HG02943 (cell line): ENCODE measurements around the gene SH3PXD2B.
"Not testable (repeated sequence)": the region's sequence is repeated elsewhere in the genome, so short reads cannot be mapped to it uniquely, and the experiment has no call there.

Experiments
- ATAC-seq: cut with Tn5 transposase; IDR thresholded peaks from one replicate; pipeline ENCODE4 v1.9.1; 2021; ENCODE audit warnings: mild to moderate bottlenecking, low read depth, moderate library complexity; ENCODE audit not compliant: unreplicated experiment

The SH3PXD2B gene

GRCh38 chr5:172347496-172348052 lies 106.8 kb downstream of the SH3PXD2B start:
- no peak for ATAC-seq

- no peak for ATAC-seq
Measured at GRCh38 chr5:172345881-172346280, 108.4 kb downstream of the SH3PXD2B start.

- no peak for ATAC-seq
Measured at GRCh38 chr5:172344855-172345409, 109.4 kb downstream of the SH3PXD2B start.

GRCh38 chr5:172343741-172344140 lies 110.6 kb downstream of the SH3PXD2B start:
- ATAC-seq: no peak

- ATAC-seq: no peak
Measured at GRCh38 chr5:172342918-172343317, 111.4 kb downstream of the SH3PXD2B start.

- ATAC-seq: no peak
Measured at GRCh38 chr5:172339264-172340180, 114.8 kb downstream of the SH3PXD2B start.

GRCh38 chr5:172336676-172337285 lies 117.5 kb downstream of the SH3PXD2B start:
- no peak for ATAC-seq

- ATAC-seq: no peak
Measured at GRCh38 chr5:172336264-172336663, 118.1 kb downstream of the SH3PXD2B start.

- no peak for ATAC-seq
Measured at GRCh38 chr5:172335721-172336120, 118.6 kb downstream of the SH3PXD2B start.

- ATAC-seq: no peak
Measured at GRCh38 chr5:172334641-172335040, 119.7 kb downstream of the SH3PXD2B start.

GRCh38 chr5:172334196-172334595 lies 120.1 kb downstream of the SH3PXD2B start:
- ATAC-seq: no peak

GRCh38 chr5:172326901-172327300 lies 127.4 kb downstream of the SH3PXD2B start:
- ATAC-seq: not testable (repeated sequence)

GRCh38 chr5:172325452-172325851 lies 128.9 kb downstream of the SH3PXD2B start:
- no peak for ATAC-seq

- no peak for ATAC-seq
Measured at GRCh38 chr5:172322028-172322965, 132.0 kb downstream of the SH3PXD2B start.

GRCh38 chr5:172321593-172321992 lies 132.7 kb downstream of the SH3PXD2B start:
- ATAC-seq: no peak

- ATAC-seq: no peak
Measured at GRCh38 chr5:172319708-172320441, 134.4 kb downstream of the SH3PXD2B start.

GRCh38 chr5:172315587-172316493 lies 138.5 kb downstream of the SH3PXD2B start:
- ATAC-seq: no peak

GRCh38 chr5:172313915-172314314 lies 140.4 kb downstream of the SH3PXD2B start:
- no peak for ATAC-seq
